ENCODE results near the gene PRTG.

DNA sequence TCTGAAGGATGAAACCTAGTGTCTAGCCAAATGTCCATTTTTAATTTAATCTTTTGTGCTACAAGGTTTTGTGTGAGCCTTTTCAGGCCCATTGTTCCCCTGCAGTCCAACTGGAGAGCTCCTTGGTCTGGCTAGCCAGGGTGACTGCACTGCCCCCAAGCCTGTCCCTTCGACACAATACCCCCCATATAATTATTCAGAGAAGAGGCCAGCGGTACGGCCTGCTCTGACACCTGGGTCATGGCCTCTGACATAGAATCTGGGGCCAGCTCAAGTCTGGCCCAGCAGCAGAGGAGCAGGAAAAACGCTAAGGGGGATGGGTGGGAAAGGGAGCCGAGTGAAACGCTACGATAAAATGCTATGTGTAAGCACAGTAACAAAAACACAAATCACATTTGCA is 90.6 kb downstream of the PRTG start:
- TF ChIP-seq, protein P1, sequence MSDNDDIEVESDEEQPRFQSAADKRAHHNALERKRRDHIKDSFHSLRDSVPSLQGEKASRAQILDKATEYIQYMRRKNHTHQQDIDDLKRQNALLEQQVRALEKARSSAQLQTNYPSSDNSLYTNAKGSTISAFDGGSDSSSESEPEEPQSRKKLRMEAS (CRISPR knock-in tag; IDR thresholded peaks at IDR 0.05), result no peak
- TF ChIP-seq, protein P2, sequence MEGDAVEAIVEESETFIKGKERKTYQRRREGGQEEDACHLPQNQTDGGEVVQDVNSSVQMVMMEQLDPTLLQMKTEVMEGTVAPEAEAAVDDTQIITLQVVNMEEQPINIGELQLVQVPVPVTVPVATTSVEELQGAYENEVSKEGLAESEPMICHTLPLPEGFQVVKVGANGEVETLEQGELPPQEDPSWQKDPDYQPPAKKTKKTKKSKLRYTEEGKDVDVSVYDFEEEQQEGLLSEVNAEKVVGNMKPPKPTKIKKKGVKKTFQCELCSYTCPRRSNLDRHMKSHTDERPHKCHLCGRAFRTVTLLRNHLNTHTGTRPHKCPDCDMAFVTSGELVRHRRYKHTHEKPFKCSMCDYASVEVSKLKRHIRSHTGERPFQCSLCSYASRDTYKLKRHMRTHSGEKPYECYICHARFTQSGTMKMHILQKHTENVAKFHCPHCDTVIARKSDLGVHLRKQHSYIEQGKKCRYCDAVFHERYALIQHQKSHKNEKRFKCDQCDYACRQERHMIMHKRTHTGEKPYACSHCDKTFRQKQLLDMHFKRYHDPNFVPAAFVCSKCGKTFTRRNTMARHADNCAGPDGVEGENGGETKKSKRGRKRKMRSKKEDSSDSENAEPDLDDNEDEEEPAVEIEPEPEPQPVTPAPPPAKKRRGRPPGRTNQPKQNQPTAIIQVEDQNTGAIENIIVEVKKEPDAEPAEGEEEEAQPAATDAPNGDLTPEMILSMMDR (IDR thresholded peaks at IDR 0.05), result no peak
- TF ChIP-seq, protein P3, sequence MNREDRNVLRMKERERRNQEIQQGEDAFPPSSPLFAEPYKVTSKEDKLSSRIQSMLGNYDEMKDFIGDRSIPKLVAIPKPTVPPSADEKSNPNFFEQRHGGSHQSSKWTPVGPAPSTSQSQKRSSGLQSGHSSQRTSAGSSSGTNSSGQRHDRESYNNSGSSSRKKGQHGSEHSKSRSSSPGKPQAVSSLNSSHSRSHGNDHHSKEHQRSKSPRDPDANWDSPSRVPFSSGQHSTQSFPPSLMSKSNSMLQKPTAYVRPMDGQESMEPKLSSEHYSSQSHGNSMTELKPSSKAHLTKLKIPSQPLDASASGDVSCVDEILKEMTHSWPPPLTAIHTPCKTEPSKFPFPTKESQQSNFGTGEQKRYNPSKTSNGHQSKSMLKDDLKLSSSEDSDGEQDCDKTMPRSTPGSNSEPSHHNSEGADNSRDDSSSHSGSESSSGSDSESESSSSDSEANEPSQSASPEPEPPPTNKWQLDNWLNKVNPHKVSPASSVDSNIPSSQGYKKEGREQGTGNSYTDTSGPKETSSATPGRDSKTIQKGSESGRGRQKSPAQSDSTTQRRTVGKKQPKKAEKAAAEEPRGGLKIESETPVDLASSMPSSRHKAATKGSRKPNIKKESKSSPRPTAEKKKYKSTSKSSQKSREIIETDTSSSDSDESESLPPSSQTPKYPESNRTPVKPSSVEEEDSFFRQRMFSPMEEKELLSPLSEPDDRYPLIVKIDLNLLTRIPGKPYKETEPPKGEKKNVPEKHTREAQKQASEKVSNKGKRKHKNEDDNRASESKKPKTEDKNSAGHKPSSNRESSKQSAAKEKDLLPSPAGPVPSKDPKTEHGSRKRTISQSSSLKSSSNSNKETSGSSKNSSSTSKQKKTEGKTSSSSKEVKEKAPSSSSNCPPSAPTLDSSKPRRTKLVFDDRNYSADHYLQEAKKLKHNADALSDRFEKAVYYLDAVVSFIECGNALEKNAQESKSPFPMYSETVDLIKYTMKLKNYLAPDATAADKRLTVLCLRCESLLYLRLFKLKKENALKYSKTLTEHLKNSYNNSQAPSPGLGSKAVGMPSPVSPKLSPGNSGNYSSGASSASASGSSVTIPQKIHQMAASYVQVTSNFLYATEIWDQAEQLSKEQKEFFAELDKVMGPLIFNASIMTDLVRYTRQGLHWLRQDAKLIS (CRISPR knock-in tag; IDR thresholded peaks at IDR 0.05; ENCODE audit: borderline replicate concordance), result no peak
- TF ChIP-seq, protein P4, sequence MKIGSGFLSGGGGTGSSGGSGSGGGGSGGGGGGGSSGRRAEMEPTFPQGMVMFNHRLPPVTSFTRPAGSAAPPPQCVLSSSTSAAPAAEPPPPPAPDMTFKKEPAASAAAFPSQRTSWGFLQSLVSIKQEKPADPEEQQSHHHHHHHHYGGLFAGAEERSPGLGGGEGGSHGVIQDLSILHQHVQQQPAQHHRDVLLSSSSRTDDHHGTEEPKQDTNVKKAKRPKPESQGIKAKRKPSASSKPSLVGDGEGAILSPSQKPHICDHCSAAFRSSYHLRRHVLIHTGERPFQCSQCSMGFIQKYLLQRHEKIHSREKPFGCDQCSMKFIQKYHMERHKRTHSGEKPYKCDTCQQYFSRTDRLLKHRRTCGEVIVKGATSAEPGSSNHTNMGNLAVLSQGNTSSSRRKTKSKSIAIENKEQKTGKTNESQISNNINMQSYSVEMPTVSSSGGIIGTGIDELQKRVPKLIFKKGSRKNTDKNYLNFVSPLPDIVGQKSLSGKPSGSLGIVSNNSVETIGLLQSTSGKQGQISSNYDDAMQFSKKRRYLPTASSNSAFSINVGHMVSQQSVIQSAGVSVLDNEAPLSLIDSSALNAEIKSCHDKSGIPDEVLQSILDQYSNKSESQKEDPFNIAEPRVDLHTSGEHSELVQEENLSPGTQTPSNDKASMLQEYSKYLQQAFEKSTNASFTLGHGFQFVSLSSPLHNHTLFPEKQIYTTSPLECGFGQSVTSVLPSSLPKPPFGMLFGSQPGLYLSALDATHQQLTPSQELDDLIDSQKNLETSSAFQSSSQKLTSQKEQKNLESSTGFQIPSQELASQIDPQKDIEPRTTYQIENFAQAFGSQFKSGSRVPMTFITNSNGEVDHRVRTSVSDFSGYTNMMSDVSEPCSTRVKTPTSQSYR (CRISPR knock-in tag; IDR thresholded peaks at IDR 0.05), result no peak
- TF ChIP-seq GTF2I (CRISPR knock-in tag; conservative IDR thresholded peaks at IDR 0.05), result no peak
- no peak for TF ChIP-seq ZNF317 (CRISPR knock-in tag; IDR thresholded peaks at IDR 0.05; ENCODE audit: borderline replicate concordance, low read depth)
- TF ChIP-seq, protein P5, sequence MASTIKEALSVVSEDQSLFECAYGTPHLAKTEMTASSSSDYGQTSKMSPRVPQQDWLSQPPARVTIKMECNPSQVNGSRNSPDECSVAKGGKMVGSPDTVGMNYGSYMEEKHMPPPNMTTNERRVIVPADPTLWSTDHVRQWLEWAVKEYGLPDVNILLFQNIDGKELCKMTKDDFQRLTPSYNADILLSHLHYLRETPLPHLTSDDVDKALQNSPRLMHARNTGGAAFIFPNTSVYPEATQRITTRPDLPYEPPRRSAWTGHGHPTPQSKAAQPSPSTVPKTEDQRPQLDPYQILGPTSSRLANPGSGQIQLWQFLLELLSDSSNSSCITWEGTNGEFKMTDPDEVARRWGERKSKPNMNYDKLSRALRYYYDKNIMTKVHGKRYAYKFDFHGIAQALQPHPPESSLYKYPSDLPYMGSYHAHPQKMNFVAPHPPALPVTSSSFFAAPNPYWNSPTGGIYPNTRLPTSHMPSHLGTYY (CRISPR knock-in tag; IDR thresholded peaks at IDR 0.05), result no peak
- TF ChIP-seq RORB (CRISPR knock-in tag; IDR thresholded peaks at IDR 0.05), result no peak
- TF ChIP-seq, protein P6, sequence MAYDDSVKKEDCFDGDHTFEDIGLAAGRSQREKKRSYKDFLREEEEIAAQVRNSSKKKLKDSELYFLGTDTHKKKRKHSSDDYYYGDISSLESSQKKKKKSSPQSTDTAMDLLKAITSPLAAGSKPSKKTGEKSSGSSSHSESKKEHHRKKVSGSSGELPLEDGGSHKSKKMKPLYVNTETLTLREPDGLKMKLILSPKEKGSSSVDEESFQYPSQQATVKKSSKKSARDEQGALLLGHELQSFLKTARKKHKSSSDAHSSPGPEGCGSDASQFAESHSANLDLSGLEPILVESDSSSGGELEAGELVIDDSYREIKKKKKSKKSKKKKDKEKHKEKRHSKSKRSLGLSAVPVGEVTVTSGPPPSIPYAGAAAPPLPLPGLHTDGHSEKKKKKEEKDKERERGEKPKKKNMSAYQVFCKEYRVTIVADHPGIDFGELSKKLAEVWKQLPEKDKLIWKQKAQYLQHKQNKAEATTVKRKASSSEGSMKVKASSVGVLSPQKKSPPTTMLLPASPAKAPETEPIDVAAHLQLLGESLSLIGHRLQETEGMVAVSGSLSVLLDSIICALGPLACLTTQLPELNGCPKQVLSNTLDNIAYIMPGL (CRISPR knock-in tag; IDR thresholded peaks at IDR 0.05), result no peak
- TF ChIP-seq, protein P7, sequence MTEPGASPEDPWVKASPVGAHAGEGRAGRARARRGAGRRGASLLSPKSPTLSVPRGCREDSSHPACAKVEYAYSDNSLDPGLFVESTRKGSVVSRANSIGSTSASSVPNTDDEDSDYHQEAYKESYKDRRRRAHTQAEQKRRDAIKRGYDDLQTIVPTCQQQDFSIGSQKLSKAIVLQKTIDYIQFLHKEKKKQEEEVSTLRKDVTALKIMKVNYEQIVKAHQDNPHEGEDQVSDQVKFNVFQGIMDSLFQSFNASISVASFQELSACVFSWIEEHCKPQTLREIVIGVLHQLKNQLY (CRISPR knock-in tag; IDR thresholded peaks at IDR 0.05), result no peak
- TF ChIP-seq, protein P8, sequence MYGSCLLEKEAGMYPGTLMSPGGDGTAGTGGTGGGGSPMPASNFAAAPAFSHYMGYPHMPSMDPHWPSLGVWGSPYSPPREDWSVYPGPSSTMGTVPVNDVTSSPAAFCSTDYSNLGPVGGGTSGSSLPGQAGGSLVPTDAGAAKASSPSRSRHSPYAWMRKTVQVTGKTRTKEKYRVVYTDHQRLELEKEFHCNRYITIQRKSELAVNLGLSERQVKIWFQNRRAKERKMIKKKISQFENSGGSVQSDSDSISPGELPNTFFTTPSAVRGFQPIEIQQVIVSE (CRISPR knock-in tag; IDR thresholded peaks at IDR 0.05; ENCODE audit: borderline replicate concordance), result no peak
- TF ChIP-seq, protein P9, sequence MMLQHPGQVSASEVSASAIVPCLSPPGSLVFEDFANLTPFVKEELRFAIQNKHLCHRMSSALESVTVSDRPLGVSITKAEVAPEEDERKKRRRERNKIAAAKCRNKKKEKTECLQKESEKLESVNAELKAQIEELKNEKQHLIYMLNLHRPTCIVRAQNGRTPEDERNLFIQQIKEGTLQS (CRISPR knock-in tag; conservative IDR thresholded peaks at IDR 0.05), result no peak

Data from WTC11 (cell line).